ENCODE measurements around the gene KRTAP12-2.

The KRTAP12-2 gene

GRCh38 chr21:44682580-44683151 lies 15.9 kb upstream of the KRTAP12-2 start (continued):
- TF ChIP-seq ZNF19 (tag by site-specific recombination; IDR thresholded peaks at IDR 0.05; ENCODE audit: low read depth), result no peak
- TF ChIP-seq ZNF223 (tag by site-specific recombination; IDR thresholded peaks at IDR 0.05), result no peak
- TF ChIP-seq ZNF544 (tag by site-specific recombination; IDR thresholded peaks at IDR 0.05), result no peak
- no peak for TF ChIP-seq ZNF280D (tag by site-specific recombination; IDR thresholded peaks at IDR 0.05)
- no peak for TF ChIP-seq ZBTB7A (tag by site-specific recombination; IDR thresholded peaks at IDR 0.05; ENCODE audit: low read depth)
- TF ChIP-seq OVOL3 (tag by site-specific recombination; IDR thresholded peaks at IDR 0.05), result no peak
- no peak for TF ChIP-seq ZNF555 (tag by site-specific recombination; conservative IDR thresholded peaks at IDR 0.05)
- no peak for TF ChIP-seq INSM2 (tag by site-specific recombination; IDR thresholded peaks at IDR 0.05)
- no peak for TF ChIP-seq ZNF18 (tag by site-specific recombination; IDR thresholded peaks at IDR 0.05)
- TF ChIP-seq ZNF624 (tag by site-specific recombination; IDR thresholded peaks at IDR 0.05), result no peak
- TF ChIP-seq ZNF513 (tag by site-specific recombination; IDR thresholded peaks at IDR 0.05), result no peak

GRCh38 chr21:44681861-44682579 lies 15.3 kb upstream of the KRTAP12-2 start, which contains the start of gene KRTAP12-1:
Gene KRTAP12-1, minus strand, starts transcription at chr21:44682163. Its CDS starts 40 bp downstream, at chr21:44682123.
- no peaks in the 10 kb centered on the region for H3K9me3 ChIP-seq (ENCODE audit: control insufficient read depth, insufficient read depth, low read depth, low read length)
- ChIA-PET POLR2A (no interaction called here), CTCF (interaction anchor here (0.6 to 1.2 kb wide), 4 partner anchors 60 to 560 kb away, joined by 3 to 4 read pairs (median 4); no protein-coding TSS in a partner anchor)
- H3K4me3 ChIP-seq (ENCODE audit: low read depth, low read length), result no peak within 1 kb of the TSS
- H3K27ac ChIP-seq (ENCODE audit: extremely low read depth, low read depth, low read length), result no peak within 1 kb of the TSS
- TF ChIP-seq SCRT2 (tag by site-specific recombination; IDR thresholded peaks at IDR 0.05) (peak; percentile 66), ZNF514 (tag by site-specific recombination; IDR thresholded peaks at IDR 0.05) (no peak)
- H3K4me1 ChIP-seq (ENCODE audit: control insufficient read depth, insufficient read depth, low read length), result no peaks in the 10 kb centered on the region
- no peaks in the 10 kb centered on the region for H3K36me3 ChIP-seq (ENCODE audit: control insufficient read depth in 2 of 2, insufficient read depth in 1 of 2, low read length in 2 of 2)

GRCh38 chr21:44681152-44681551 lies 14.4 kb upstream of the KRTAP12-2 start:
- H3K4me1 ChIP-seq (ENCODE audit: control insufficient read depth, insufficient read depth, low read length), result no peaks in the 10 kb centered on the region
- ChIA-PET CTCF (interaction anchor here (0.7 kb wide), 1 partner anchor 80 kb away, joined by 4 read pairs; no protein-coding TSS in a partner anchor), POLR2A (no interaction called here)
- H3K36me3 ChIP-seq (ENCODE audit: control insufficient read depth in 2 of 2, insufficient read depth in 1 of 2, low read length in 2 of 2), result no peaks in the 10 kb centered on the region
- H3K27ac ChIP-seq (ENCODE audit: extremely low read depth, low read depth, low read length), result no peak overlapping the region
- no peaks in the 10 kb centered on the region for H3K9me3 ChIP-seq (ENCODE audit: control insufficient read depth, insufficient read depth, low read depth, low read length)
- no peak overlapping the region for H3K4me3 ChIP-seq (ENCODE audit: low read depth, low read length)
- TF ChIP-seq ZNF488 (tag by site-specific recombination; IDR thresholded peaks at IDR 0.05) (no peak), ZNF362 (tag by site-specific recombination; IDR thresholded peaks at IDR 0.05) (no peak), TCF7L2 (IDR thresholded peaks at IDR 0.05; ENCODE audit: borderline replicate concordance, low read depth, low read length) (no peak), ZNF155 (tag by site-specific recombination; IDR thresholded peaks at IDR 0.05) (no peak), ZFHX2 (tag by site-specific recombination; conservative IDR thresholded peaks at IDR 0.05) (no peak), ZNF624 (tag by site-specific recombination; IDR thresholded peaks at IDR 0.05) (no peak), ZBTB49 (tag by site-specific recombination; IDR thresholded peaks at IDR 0.05; ENCODE audit: low read depth) (no peak)
